ENCODE measurements around the gene CDK13.

DNA sequence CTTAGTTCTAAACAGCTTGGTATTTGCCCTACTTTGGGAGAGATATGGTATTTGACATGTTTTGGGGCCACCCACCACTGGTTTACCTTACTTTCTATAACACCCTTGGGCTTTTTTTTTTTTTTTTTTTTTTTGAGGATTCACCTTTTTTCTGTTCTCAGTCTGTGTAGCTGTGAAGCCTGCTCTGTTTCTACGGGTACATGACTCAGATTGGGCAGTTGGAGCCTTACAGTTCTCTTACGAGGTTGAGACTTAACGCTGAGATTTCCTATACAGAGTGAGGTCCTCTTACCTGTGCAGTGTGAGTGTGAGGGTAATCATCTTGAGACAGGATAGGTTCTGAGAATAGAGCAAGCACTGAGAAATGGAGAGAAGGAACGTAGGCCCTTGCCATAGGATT is 77.5 kb downstream of the CDK13 start:
- TF ChIP-seq, protein P1, sequence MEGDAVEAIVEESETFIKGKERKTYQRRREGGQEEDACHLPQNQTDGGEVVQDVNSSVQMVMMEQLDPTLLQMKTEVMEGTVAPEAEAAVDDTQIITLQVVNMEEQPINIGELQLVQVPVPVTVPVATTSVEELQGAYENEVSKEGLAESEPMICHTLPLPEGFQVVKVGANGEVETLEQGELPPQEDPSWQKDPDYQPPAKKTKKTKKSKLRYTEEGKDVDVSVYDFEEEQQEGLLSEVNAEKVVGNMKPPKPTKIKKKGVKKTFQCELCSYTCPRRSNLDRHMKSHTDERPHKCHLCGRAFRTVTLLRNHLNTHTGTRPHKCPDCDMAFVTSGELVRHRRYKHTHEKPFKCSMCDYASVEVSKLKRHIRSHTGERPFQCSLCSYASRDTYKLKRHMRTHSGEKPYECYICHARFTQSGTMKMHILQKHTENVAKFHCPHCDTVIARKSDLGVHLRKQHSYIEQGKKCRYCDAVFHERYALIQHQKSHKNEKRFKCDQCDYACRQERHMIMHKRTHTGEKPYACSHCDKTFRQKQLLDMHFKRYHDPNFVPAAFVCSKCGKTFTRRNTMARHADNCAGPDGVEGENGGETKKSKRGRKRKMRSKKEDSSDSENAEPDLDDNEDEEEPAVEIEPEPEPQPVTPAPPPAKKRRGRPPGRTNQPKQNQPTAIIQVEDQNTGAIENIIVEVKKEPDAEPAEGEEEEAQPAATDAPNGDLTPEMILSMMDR (IDR thresholded peaks at IDR 0.05; ENCODE audit: insufficient read depth, low read depth, low read length) = no peak
- no peak for TF ChIP-seq EZH2 (IDR thresholded peaks at IDR 0.05; ENCODE audit: insufficient read depth, low read length)

Measured in astrocyte (in vitro differentiated cells and primary cell).